ENCODE data around the gene ACP7.

ACP7 gene

GRCh38 chr19:39074205-39074692 is 9.9 kb upstream of the ACP7 start:
- Histone ChIP-seq H3K4me3 (ENCODE audit: insufficient read depth, low read length, poor library complexity, severe bottlenecking) (no peak overlapping the region), H3K9ac (ENCODE audit: low read length) (no peak overlapping the region), H3K27me3 (ENCODE audit: low read length) (no peaks in the 10 kb centered on the region), H3K36me3 (ENCODE audit: low read length) (no peaks in the 10 kb centered on the region), H3K9me3 (ENCODE audit: insufficient read depth, low read length) (no peaks in the 10 kb centered on the region), H3K27ac (ENCODE audit: low read depth, low read length) (no peak overlapping the region), H3K4me2 (ENCODE audit: low read depth, low read length, poor library complexity, severe bottlenecking) (no peak overlapping the region), H3F3A (ENCODE audit: insufficient read depth) (no peaks in the 10 kb centered on the region), H3K9me2 (replicated peaks; ENCODE audit: insufficient read depth, low read length) (no peaks in the 10 kb centered on the region), H4K20me1 (ENCODE audit: low read depth, low read length) (no peaks in the 10 kb centered on the region), H3K79me2 (ENCODE audit: insufficient read depth, low read length) (no peaks in the 10 kb centered on the region), H2AFZ (ENCODE audit: low read depth, low read length, severe bottlenecking) (no peak overlapping the region)
- TF ChIP-seq EZH2phosphoT487 (conservative IDR thresholded peaks at IDR 0.05; ENCODE audit: low read length) (no peak), CTCF (IDR thresholded peaks at IDR 0.05; ENCODE audit: insufficient read depth, low read length, poor library complexity, severe bottlenecking) (no peak)

- Histone ChIP-seq H3K4me3 (ENCODE audit: insufficient read depth, low read length, poor library complexity, severe bottlenecking) (no peak overlapping the region), H4K20me1 (ENCODE audit: low read depth, low read length) (no peaks in the 10 kb centered on the region), H3K36me3 (ENCODE audit: low read length) (no peaks in the 10 kb centered on the region), H2AFZ (ENCODE audit: low read depth, low read length, severe bottlenecking) (no peak overlapping the region), H3K79me2 (ENCODE audit: insufficient read depth, low read length) (no peaks in the 10 kb centered on the region), H3F3A (ENCODE audit: insufficient read depth) (no peaks in the 10 kb centered on the region), H3K27me3 (ENCODE audit: low read length) (no peaks in the 10 kb centered on the region), H3K4me2 (ENCODE audit: low read depth, low read length, poor library complexity, severe bottlenecking) (no peak overlapping the region), H3K9me2 (replicated peaks; ENCODE audit: insufficient read depth, low read length) (no peaks in the 10 kb centered on the region), H3K9me3 (ENCODE audit: insufficient read depth, low read length) (no peaks in the 10 kb centered on the region), H3K9ac (ENCODE audit: low read length) (no peak overlapping the region), H3K27ac (ENCODE audit: low read depth, low read length) (no peak overlapping the region)
- TF ChIP-seq CTCF (IDR thresholded peaks at IDR 0.05; ENCODE audit: insufficient read depth, low read length, poor library complexity, severe bottlenecking) (no peak), EZH2phosphoT487 (conservative IDR thresholded peaks at IDR 0.05; ENCODE audit: low read length) (no peak)
Observed at GRCh38 chr19:39074942-39075341, 9.2 kb upstream of the ACP7 start.

GRCh38 chr19:39077323-39077722 is 6.8 kb upstream of the ACP7 start:
- no peaks in the 10 kb centered on the region for H3F3A ChIP-seq (ENCODE audit: insufficient read depth)
- no peaks in the 10 kb centered on the region for H3K79me2 ChIP-seq (ENCODE audit: insufficient read depth, low read length)
- H3K36me3 ChIP-seq (ENCODE audit: low read length) = no peaks in the 10 kb centered on the region
- H3K9me2 ChIP-seq (replicated peaks; ENCODE audit: insufficient read depth, low read length) = no peaks in the 10 kb centered on the region
- H3K4me2 ChIP-seq (ENCODE audit: low read depth, low read length, poor library complexity, severe bottlenecking) = no peak overlapping the region
- TF ChIP-seq CTCF (IDR thresholded peaks at IDR 0.05; ENCODE audit: insufficient read depth, low read length, poor library complexity, severe bottlenecking) (no peak), EZH2phosphoT487 (conservative IDR thresholded peaks at IDR 0.05; ENCODE audit: low read length) (no peak)
- no peak overlapping the region for H3K27ac ChIP-seq (ENCODE audit: low read depth, low read length)
- no peak overlapping the region for H2AFZ ChIP-seq (ENCODE audit: low read depth, low read length, severe bottlenecking)
- no peaks in the 10 kb centered on the region for H3K9me3 ChIP-seq (ENCODE audit: insufficient read depth, low read length)
- H3K27me3 ChIP-seq (ENCODE audit: low read length) = no peaks in the 10 kb centered on the region
- H3K4me3 ChIP-seq (ENCODE audit: insufficient read depth, low read length, poor library complexity, severe bottlenecking) = no peak overlapping the region
- H3K9ac ChIP-seq (ENCODE audit: low read length) = no peak overlapping the region
- H4K20me1 ChIP-seq (ENCODE audit: low read depth, low read length) = no peaks in the 10 kb centered on the region
